ENCODE results near the gene ATP5F1E. TPM values are rescaled to one million over a fixed set of nuclear protein-coding genes. Genes with fewer than 3 reads are reported as not detected.

The ATP5F1E gene
- total RNA-seq, 1 donor from 2014 or later = 17.1 TPM

DNA sequence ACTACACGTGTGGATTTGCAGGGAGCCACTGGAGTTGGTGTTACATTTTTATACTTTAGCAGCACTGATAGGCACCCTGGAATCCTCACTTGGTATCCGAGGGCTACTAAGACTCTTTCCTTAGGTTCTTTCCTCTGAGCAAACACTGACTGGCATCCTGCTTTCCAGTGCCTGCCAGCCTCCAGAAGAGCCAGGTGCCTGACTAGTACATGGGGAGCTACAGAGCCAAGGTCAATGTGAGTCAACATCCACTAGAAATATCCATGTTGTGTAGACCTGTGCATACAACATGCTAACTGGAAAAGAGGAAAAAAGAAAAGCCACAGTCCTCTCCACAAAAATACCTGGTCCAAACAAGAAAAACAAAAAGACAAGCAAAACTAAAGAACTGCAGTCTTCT is 7.0 kb downstream of the ATP5F1E start:
- TF ChIP-seq, protein P1, sequence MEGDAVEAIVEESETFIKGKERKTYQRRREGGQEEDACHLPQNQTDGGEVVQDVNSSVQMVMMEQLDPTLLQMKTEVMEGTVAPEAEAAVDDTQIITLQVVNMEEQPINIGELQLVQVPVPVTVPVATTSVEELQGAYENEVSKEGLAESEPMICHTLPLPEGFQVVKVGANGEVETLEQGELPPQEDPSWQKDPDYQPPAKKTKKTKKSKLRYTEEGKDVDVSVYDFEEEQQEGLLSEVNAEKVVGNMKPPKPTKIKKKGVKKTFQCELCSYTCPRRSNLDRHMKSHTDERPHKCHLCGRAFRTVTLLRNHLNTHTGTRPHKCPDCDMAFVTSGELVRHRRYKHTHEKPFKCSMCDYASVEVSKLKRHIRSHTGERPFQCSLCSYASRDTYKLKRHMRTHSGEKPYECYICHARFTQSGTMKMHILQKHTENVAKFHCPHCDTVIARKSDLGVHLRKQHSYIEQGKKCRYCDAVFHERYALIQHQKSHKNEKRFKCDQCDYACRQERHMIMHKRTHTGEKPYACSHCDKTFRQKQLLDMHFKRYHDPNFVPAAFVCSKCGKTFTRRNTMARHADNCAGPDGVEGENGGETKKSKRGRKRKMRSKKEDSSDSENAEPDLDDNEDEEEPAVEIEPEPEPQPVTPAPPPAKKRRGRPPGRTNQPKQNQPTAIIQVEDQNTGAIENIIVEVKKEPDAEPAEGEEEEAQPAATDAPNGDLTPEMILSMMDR (IDR thresholded peaks at IDR 0.05; ENCODE audit: insufficient read depth, low read length, severe bottlenecking) = no peak
- DNase-seq (ENCODE audit: low read depth) = no peak
- Histone ChIP-seq H3K4me3 (ENCODE audit: low read depth, low read length) (no peak overlapping the region), H3K27me3 (ENCODE audit: control insufficient read depth, insufficient read depth, low read length) (no peaks in the 10 kb centered on the region), H3K36me3 (ENCODE audit: control insufficient read depth, insufficient read depth, low read length) (peaks cover 19% of the 10 kb centered on the region)
- no peak for FAIRE-seq

DNA sequence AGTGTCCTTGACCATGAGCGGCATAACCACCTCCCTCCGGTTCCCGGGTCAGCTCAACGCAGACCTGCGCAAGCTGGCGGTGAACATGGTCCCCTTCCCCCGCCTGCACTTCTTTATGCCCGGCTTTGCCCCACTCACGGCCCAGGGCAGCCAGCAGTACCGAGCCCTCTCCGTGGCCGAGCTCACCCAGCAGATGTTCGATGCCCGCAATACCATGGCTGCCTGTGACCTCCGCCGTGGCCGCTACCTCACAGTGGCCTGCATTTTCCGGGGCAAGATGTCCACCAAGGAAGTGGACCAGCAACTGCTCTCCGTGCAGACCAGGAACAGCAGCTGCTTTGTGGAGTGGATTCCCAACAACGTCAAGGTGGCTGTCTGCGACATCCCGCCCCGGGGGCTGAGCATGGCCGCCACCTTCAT is 8.0 kb downstream of the ATP5F1E start:
- TF ChIP-seq, protein P1 (IDR thresholded peaks at IDR 0.05; ENCODE audit: insufficient read depth, low read length, severe bottlenecking) = no peak
- no peak for FAIRE-seq

DNA sequence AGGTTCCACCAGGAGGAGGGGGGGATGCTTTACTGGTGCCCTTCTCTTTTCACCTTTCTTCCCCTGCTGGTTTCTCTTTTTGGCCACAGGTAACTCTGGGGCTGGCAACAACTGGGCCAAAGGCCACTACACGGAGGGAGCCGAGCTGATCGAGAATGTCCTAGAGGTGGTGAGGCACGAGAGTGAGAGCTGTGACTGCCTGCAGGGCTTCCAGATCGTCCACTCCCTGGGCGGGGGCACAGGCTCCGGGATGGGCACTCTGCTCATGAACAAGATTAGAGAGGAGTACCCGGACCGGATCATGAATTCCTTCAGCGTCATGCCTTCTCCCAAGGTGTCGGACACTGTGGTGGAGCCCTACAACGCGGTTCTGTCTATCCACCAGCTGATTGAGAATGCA is 8.5 kb downstream of the ATP5F1E start:
- H3K27me3 ChIP-seq (ENCODE audit: control insufficient read depth, insufficient read depth, low read length) = no peaks in the 10 kb centered on the region
- DNase-seq (ENCODE audit: low read depth) (no peak), FAIRE-seq (no peak)
- peaks cover 19% of the 10 kb centered on the region for H3K36me3 ChIP-seq (ENCODE audit: control insufficient read depth, insufficient read depth, low read length)
- TF ChIP-seq, protein P1 (IDR thresholded peaks at IDR 0.05; ENCODE audit: insufficient read depth, low read length, severe bottlenecking) = no peak
- no peak overlapping the region for H3K4me3 ChIP-seq (ENCODE audit: low read depth, low read length)

More for the DNA sequence above, 8.0 kb downstream of the ATP5F1E start:
- H3K27me3 ChIP-seq (ENCODE audit: control insufficient read depth, insufficient read depth, low read length) = no peaks in the 10 kb centered on the region
- peaks cover 19% of the 10 kb centered on the region for H3K36me3 ChIP-seq (ENCODE audit: control insufficient read depth, insufficient read depth, low read length)
- no peak overlapping the region for H3K4me3 ChIP-seq (ENCODE audit: low read depth, low read length)
- no peak for DNase-seq (ENCODE audit: low read depth)

DNA sequence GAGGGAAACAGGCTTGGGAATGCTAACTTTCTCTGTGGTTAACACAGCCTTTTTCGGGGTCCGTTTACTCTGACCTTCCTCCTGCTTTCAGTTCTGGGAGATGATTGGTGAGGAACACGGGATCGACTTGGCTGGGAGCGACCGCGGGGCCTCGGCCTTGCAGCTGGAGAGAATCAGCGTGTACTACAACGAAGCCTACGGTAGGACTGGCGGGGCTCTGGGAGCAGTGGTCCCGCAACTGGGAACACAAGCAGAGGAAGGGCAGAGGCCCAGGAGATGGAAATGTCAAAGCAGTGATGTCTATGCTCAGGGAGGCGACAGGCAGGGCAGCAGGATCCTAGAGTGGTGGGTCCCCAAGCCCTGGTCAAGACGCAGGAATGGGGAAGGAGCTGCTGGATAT is 9.4 kb downstream of the ATP5F1E start:
- no peak for FAIRE-seq
- TF ChIP-seq, protein P1 (IDR thresholded peaks at IDR 0.05; ENCODE audit: insufficient read depth, low read length, severe bottlenecking) = no peak

DNA sequence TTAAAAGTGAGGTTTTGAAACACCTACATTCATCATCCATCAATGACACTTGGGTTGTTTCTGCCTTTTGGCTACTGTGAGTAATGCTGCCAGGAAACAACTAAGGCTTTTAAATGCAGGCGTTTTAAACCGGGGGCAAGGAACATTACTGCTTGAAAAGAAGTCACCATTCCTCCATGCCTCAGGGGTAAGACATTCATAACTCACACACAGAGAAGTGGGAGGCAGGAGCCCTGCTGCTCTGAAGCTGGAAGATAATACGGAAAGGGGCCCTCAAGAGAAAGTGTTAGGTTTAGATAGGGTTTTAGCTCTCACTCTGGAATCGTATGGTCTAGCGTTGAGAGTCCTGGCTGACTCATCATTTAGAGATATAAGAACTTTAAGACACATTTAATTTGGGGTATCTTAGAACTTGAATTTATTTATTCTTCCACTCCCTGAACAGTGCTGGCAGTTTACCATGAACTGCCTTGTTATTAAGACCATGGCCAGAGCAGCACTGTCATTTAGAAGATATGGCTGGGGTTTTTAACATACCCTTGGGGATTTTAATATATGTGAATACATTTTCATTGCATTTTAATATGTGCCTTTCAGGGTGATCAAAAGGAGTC is 11.1 kb downstream of the ATP5F1E start:
- Histone ChIP-seq H3K36me3 (ENCODE audit: control insufficient read depth, insufficient read depth, low read length) (peaks cover 15% of the 10 kb centered on the region), H3K4me3 (ENCODE audit: low read depth, low read length) (no peak overlapping the region), H3K27me3 (ENCODE audit: control insufficient read depth, insufficient read depth, low read length) (no peaks in the 10 kb centered on the region)
- no peak for FAIRE-seq
- peak; percentile 72 for DNase-seq (ENCODE audit: low read depth)
- TF ChIP-seq, protein P1 (IDR thresholded peaks at IDR 0.05; ENCODE audit: insufficient read depth, low read length, severe bottlenecking) = no peak

More for the DNA sequence above, 9.4 kb downstream of the ATP5F1E start:
- Histone ChIP-seq H3K4me3 (ENCODE audit: low read depth, low read length) (no peak overlapping the region), H3K27me3 (ENCODE audit: control insufficient read depth, insufficient read depth, low read length) (no peaks in the 10 kb centered on the region), H3K36me3 (ENCODE audit: control insufficient read depth, insufficient read depth, low read length) (peaks cover 18% of the 10 kb centered on the region)
- DNase-seq (ENCODE audit: low read depth) = no peak

DNA sequence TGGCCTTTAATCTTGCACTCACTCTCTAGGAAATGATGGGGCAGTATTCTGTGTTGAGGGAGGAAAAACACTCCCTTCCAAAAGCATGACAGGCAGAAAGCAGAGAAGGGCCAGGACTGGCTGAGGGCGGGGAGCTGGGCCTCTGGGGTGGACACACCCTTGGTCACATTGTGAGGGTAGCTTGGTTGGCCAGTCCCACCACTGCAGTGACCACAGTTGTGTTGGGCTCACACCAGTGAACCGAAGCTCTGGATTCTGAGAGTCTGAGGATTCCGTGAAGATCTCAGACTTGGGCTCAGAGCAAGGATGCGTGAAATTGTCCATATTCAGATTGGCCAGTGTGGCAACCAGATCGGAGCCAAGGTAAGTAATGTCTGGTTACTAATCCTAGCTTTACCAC is 12.9 kb downstream of the ATP5F1E start, which contains the start of gene TUBB1:
TUBB1 (plus strand) TSS at position 213 of the 400 bp plus-strand sequence; CDS start at position 307, 94 bp downstream.
- TF ChIP-seq, protein P1 (IDR thresholded peaks at IDR 0.05; ENCODE audit: insufficient read depth, low read length, severe bottlenecking) = no peak
- no peak for DNase-seq (ENCODE audit: low read depth)
- Histone ChIP-seq H3K27me3 (ENCODE audit: control insufficient read depth, insufficient read depth, low read length) (no peaks in the 10 kb centered on the region), H3K36me3 (ENCODE audit: control insufficient read depth, insufficient read depth, low read length) (peaks cover 10% of the 10 kb centered on the region), H3K4me3 (ENCODE audit: low read depth, low read length) (no peak within 1 kb of the TSS)
- no peak for FAIRE-seq
